BJ (cell line): ENCODE data around the gene EIF4EBP3. TPM values are rescaled to one million over a fixed set of nuclear protein-coding genes. Genes with fewer than 3 reads are reported as not detected.

Experiments used
- CTCF ChIA-PET: fragments of 350-600 bp; formaldehyde crosslinking; extraction: SDS; loops from one replicate; lab custom pipeline; 2021; ENCODE audit warnings: antibody characterized with exemption, inconsistent platforms; lab: Yijun Ruan, JAX
- POLR2A ChIA-PET: fragments of 300-600 bp; sonication (Branson Sonifier 250); formaldehyde crosslinking; extraction: SDS; loops from one replicate; lab custom pipeline; 2021; ENCODE audit warnings: antibody characterized with exemption; lab: Charles Lee
- DNase-seq: peaks from one replicate; pipeline ENCODE4 v3.0.0-alpha.2; 2011; ENCODE audit warnings: low read depth
- H3K27me3 ChIP-seq: 2 replicates; pipeline ENCODE4 v1.6.0; 2011; ENCODE audit warnings: low read length; ENCODE audit not compliant: control insufficient read depth, insufficient read depth
- H3K36me3 ChIP-seq: 2 replicates; pipeline ENCODE4 v1.5.1; 2011; ENCODE audit warnings: low read length; ENCODE audit not compliant: control insufficient read depth, insufficient read depth
- H3K4me3 ChIP-seq: 2 replicates; pipeline ENCODE4 v1.5.1; 2011; ENCODE audit warnings: low read depth, mild to moderate bottlenecking, control low read depth, low read length
- polyA plus RNA-seq: library from polyadenylated mRNA; depleted of rRNA; stranded (reverse); fragments of >200 nt; gene quantifications from 2 replicates; pipeline ENCODE4 v1.2.3, GENCODE V29; 2011
- TF ChIP-seq, protein P1 (sequence below): IDR thresholded peaks from 2 replicates; pipeline ENCODE4 v1.5.1; 2011; ENCODE audit warnings: low read depth, mild to moderate bottlenecking, control low read depth, inconsistent platforms, low read length, moderate library complexity; ENCODE audit not compliant: insufficient read depth

EIF4EBP3 gene
- polyA plus RNA-seq, 1 experiment, result 7.9 TPM

DNA sequence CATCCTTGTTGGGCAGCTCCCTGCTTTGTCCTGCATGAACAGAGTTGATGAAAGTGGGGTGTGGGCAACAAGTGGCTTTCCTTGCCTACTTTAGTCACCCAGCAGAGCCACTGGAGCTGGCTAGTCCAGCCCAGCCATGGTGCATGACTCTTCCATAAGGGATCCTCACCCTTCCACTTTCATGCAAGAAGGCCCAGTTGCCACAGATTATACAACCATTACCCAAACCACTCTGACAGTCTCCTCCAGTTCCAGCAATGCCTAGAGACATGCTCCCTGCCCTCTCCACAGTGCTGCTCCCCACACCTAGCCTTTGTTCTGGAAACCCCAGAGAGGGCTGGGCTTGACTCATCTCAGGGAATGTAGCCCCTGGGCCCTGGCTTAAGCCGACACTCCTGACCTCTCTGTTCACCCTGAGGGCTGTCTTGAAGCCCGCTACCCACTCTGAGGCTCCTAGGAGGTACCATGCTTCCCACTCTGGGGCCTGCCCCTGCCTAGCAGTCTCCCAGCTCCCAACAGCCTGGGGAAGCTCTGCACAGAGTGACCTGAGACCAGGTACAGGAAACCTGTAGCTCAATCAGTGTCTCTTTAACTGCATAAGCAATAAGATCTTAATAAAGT lies 21.1 kb downstream of the EIF4EBP3 start:
- TF ChIP-seq, protein P1, sequence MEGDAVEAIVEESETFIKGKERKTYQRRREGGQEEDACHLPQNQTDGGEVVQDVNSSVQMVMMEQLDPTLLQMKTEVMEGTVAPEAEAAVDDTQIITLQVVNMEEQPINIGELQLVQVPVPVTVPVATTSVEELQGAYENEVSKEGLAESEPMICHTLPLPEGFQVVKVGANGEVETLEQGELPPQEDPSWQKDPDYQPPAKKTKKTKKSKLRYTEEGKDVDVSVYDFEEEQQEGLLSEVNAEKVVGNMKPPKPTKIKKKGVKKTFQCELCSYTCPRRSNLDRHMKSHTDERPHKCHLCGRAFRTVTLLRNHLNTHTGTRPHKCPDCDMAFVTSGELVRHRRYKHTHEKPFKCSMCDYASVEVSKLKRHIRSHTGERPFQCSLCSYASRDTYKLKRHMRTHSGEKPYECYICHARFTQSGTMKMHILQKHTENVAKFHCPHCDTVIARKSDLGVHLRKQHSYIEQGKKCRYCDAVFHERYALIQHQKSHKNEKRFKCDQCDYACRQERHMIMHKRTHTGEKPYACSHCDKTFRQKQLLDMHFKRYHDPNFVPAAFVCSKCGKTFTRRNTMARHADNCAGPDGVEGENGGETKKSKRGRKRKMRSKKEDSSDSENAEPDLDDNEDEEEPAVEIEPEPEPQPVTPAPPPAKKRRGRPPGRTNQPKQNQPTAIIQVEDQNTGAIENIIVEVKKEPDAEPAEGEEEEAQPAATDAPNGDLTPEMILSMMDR, result no peak
- ChIA-PET POLR2A (no interaction called here), CTCF (interaction anchor here (1.3 kb wide), 1 partner anchor 67 kb away, joined by 4 read pairs; no protein-coding TSS in a partner anchor)
- Histone ChIP-seq H3K36me3 (peaks cover 10% of the 10 kb centered on the region), H3K4me3 (no peak overlapping the region), H3K27me3 (no peaks in the 10 kb centered on the region)
- no peak for DNase-seq

DNA sequence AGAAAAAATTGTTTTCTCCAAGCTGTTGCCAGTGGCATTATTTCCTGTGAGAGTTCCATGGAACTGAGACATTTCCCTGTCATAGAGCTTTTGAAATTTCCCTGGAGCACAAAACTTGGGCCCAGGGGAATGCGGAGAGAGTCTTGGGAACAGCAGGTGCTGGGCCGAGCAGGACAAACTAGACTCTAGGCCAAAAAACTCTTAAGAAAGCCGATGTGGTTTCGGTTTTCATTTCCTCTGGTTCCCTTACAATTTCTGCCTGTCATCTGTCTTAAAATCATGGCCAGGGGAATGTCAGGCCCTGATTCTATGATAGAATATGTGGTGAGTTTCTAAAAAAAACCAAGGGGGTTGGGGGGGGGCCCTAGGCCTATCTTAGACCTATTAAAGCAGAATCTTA lies 21.7 kb downstream of the EIF4EBP3 start:
- H3K4me3 ChIP-seq, result no peak overlapping the region
- CTCF ChIA-PET, result interaction anchor here (0.9 to 1.3 kb wide), 2 partner anchors 21 to 66 kb away, joined by 3 to 4 read pairs; partner anchors contain the start of gene EIF4EBP3
- DNase-seq, result no peak
- TF ChIP-seq, protein P1, result no peak
- POLR2A ChIA-PET, result no interaction called here
- H3K27me3 ChIP-seq, result no peaks in the 10 kb centered on the region
- H3K36me3 ChIP-seq, result peaks cover 10% of the 10 kb centered on the region

DNA sequence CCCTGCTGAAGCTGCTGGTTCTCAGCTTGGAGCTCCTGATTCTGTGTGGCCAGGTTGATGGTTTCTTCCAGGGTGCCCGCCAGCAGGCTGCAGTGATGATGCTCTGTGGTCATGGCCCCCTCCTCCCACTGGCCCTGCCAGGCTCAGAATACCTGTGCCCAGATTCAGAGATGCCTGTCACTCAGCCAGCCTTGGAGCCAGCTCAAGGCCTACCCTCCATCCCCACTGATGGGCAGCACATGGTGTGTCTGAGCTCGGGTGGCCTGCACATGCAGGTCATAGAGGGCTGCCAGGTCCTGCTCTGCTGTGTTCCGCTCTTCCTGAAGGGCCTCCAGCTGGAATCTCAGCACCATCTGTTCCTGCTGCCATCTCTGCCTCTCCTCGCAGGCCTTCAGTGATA lies 22.6 kb downstream of the EIF4EBP3 start:
- DNase-seq, result no peak
- TF ChIP-seq, protein P1, result no peak
- Histone ChIP-seq H3K4me3 (no peak overlapping the region), H3K27me3 (no peaks in the 10 kb centered on the region), H3K36me3 (peaks cover 10% of the 10 kb centered on the region)
- ChIA-PET POLR2A (no interaction called here), CTCF (interaction anchor here (0.9 to 1.3 kb wide), 2 partner anchors 22 to 65 kb away, joined by 3 to 4 read pairs; partner anchors contain the start of gene EIF4EBP3)

DNA sequence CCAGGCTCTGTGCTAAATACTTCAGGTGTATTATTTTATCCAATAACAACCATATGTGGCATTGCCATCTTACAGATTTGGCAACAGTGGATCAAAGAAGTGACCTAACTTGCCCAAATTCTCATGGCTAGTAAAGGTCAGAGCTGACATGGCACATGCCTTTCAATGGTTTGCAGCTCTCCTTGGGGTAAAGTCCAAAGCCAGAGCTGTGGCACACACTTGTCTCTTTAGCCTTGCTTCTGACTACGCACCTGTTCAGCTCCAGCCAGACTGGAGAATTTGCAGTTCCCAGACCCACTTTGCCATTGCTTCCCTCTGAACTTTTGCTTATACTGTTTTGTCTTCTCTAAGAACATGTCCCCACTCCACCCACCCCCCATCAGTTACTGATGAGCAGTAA lies 23.0 kb downstream of the EIF4EBP3 start:
- POLR2A ChIA-PET, result no interaction called here
- H3K27me3 ChIP-seq, result no peaks in the 10 kb centered on the region
- TF ChIP-seq, protein P1, result no peak
- H3K36me3 ChIP-seq, result peaks cover 10% of the 10 kb centered on the region
- no peak overlapping the region for H3K4me3 ChIP-seq
- DNase-seq, result no peak
- CTCF ChIA-PET, result interaction anchor here (1.3 to 2.0 kb wide), 2 partner anchors 19 to 64 kb away, joined by 3 to 5 read pairs; no protein-coding TSS in a partner anchor

DNA sequence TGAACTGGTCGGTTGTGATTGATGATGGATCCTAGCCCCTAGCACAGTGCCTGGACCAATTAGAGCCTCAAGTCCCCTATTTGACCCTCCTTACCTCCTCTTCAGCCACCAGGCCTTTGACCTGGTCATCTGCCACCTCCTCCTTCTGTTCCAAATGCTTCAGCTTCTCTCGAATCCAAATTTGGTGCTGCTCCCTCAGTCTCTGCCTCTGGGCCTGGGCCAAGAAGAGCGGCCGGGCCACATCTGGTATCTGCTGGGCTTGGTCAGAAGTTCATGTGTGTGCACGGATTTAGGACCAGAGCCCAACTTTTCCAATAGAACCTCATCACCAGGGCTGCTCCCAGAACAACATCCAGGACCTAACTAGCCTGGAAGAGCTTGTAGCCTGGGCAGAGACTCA lies 23.6 kb downstream of the EIF4EBP3 start:
- TF ChIP-seq, protein P1, result no peak
- CTCF ChIA-PET, result interaction anchor here (1.3 to 2.0 kb wide), 2 partner anchors 18 to 64 kb away, joined by 3 to 5 read pairs; no protein-coding TSS in a partner anchor
- Histone ChIP-seq H3K27me3 (no peaks in the 10 kb centered on the region), H3K36me3 (peaks cover 10% of the 10 kb centered on the region), H3K4me3 (no peak overlapping the region)
- DNase-seq, result no peak
- POLR2A ChIA-PET, result no interaction called here
